Measurements from ENCODE around the gene EIF2B5. TPM values are rescaled to one million over a fixed set of nuclear protein-coding genes. Genes with fewer than 3 reads are reported as not detected.

EIF2B5 gene
- total and polyA plus RNA-seq, 9 of the 15 experiments (the other 6 are each of a cell fraction or from before 2014, with no cell fraction given) = 19.1 to 92.4 (median 74.0) TPM

DNA sequence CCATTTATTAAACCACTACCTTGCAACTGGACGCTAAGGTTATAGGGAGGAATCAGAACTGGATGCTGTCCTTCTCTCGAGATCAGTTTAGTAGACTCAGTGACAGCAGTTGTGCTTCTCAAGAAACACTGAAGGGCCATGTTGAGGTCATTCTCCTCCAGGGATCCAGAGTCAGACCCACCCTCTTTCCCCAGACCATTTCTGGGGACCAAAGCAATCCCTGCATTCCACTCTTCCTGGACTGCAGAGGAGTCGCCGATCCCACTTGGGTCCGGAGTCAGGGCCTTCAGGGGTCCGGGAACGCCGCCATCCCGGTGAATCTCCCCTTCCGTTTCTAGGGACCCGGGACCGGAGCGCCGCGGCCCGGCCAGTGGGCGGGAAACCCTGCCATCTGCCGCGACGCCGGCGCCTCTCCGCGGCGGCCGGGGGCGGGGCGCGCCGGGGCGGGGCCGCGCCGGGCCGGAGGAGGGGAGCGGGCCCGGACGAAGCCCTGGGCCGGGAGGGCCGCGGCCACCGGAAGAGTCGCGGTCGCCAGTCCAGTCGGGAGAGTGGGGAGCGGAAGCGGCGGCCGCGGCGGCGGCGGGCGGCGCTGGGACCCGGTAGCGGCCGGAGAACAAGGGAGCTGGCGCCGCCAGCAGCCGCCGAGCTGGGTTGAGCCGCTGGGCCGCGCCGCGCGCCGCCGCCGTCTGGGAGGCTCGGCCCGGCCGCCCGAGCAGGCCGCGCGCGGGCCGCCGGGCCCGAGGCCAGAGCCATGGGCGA, 19.9 kb downstream of the EIF2B5 start, which contains the start of gene DVL3 (continued):
- no peak for TF ChIP-seq SNIP1 (IDR thresholded peaks at IDR 0.05; ENCODE audit: low read depth)
- TF ChIP-seq, protein P1, sequence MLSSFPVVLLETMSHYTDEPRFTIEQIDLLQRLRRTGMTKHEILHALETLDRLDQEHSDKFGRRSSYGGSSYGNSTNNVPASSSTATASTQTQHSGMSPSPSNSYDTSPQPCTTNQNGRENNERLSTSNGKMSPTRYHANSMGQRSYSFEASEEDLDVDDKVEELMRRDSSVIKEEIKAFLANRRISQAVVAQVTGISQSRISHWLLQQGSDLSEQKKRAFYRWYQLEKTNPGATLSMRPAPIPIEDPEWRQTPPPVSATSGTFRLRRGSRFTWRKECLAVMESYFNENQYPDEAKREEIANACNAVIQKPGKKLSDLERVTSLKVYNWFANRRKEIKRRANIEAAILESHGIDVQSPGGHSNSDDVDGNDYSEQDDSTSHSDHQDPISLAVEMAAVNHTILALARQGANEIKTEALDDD (IDR thresholded peaks at IDR 0.05) = no peak
- TF ChIP-seq, protein P2, sequence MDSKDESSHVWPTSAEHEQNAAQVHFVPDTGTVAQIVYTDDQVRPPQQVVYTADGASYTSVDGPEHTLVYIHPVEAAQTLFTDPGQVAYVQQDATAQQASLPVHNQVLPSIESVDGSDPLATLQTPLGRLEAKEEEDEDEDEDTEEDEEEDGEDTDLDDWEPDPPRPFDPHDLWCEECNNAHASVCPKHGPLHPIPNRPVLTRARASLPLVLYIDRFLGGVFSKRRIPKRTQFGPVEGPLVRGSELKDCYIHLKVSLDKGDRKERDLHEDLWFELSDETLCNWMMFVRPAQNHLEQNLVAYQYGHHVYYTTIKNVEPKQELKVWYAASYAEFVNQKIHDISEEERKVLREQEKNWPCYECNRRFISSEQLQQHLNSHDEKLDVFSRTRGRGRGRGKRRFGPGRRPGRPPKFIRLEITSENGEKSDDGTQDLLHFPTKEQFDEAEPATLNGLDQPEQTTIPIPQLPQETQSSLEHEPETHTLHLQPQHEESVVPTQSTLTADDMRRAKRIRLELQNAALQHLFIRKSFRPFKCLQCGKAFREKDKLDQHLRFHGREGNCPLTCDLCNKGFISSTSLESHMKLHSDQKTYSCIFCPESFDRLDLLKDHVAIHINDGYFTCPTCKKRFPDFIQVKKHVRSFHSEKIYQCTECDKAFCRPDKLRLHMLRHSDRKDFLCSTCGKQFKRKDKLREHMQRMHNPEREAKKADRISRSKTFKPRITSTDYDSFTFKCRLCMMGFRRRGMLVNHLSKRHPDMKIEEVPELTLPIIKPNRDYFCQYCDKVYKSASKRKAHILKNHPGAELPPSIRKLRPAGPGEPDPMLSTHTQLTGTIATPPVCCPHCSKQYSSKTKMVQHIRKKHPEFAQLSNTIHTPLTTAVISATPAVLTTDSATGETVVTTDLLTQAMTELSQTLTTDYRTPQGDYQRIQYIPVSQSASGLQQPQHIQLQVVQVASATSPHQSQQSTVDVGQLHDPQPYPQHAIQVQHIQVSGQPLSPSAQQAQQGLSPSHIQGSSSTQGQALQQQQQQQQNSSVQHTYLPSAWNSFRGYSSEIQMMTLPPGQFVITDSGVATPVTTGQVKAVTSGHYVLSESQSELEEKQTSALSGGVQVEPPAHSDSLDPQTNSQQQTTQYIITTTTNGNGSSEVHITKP (IDR thresholded peaks at IDR 0.05; ENCODE audit: partially characterized antibody) = peak; percentile 27
- TF ChIP-seq ZNF354B (CRISPR knock-in tag; IDR thresholded peaks at IDR 0.05) = no peak
- no peak for TF ChIP-seq ELF2 (CRISPR knock-in tag; IDR thresholded peaks at IDR 0.05)
- TF ChIP-seq, protein P3, sequence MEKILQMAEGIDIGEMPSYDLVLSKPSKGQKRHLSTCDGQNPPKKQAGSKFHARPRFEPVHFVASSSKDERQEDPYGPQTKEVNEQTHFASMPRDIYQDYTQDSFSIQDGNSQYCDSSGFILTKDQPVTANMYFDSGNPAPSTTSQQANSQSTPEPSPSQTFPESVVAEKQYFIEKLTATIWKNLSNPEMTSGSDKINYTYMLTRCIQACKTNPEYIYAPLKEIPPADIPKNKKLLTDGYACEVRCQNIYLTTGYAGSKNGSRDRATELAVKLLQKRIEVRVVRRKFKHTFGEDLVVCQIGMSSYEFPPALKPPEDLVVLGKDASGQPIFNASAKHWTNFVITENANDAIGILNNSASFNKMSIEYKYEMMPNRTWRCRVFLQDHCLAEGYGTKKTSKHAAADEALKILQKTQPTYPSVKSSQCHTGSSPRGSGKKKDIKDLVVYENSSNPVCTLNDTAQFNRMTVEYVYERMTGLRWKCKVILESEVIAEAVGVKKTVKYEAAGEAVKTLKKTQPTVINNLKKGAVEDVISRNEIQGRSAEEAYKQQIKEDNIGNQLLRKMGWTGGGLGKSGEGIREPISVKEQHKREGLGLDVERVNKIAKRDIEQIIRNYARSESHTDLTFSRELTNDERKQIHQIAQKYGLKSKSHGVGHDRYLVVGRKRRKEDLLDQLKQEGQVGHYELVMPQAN (IDR thresholded peaks at IDR 0.05; ENCODE audit: borderline replicate concordance) = no peak
- TF ChIP-seq, protein P4, sequence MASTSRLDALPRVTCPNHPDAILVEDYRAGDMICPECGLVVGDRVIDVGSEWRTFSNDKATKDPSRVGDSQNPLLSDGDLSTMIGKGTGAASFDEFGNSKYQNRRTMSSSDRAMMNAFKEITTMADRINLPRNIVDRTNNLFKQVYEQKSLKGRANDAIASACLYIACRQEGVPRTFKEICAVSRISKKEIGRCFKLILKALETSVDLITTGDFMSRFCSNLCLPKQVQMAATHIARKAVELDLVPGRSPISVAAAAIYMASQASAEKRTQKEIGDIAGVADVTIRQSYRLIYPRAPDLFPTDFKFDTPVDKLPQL (IDR thresholded peaks at IDR 0.05; ENCODE audit: extremely low read depth, insufficient read length) = no peak
- TF ChIP-seq MYBL2 (IDR thresholded peaks at IDR 0.05; ENCODE audit: low read depth) = no peak
- no peak for TF ChIP-seq MYBL2 (CRISPR knock-in tag; IDR thresholded peaks at IDR 0.05; ENCODE audit: borderline replicate concordance)
- no peak for TF ChIP-seq ZNF316 (IDR thresholded peaks at IDR 0.05)
- peak in 1 of 2 experiments; percentile 31; a peak in 1 of 4 replicates for TF ChIP-seq MAZ (CRISPR knock-in tag; conservative IDR thresholded peaks at IDR 0.05 in 1 of 2, IDR thresholded peaks at IDR 0.05 in 1 of 2)
- TF ChIP-seq NEUROD1 (IDR thresholded peaks at IDR 0.05; ENCODE audit: borderline replicate concordance, low read depth, low read length, partially characterized antibody) = peak; percentile 51
- TF ChIP-seq ZNF143 (CRISPR knock-in tag; IDR thresholded peaks at IDR 0.05) = no peak
- TF ChIP-seq THRAP3 (IDR thresholded peaks at IDR 0.05; ENCODE audit: borderline replicate concordance) = no peak
- no peak for TF ChIP-seq ZNF830 (CRISPR knock-in tag; IDR thresholded peaks at IDR 0.05)
- 0 out of 2 replicates have a peak, but pooled peaks have one; percentile 59 for TF ChIP-seq HDAC2 (IDR thresholded peaks at IDR 0.05)
- TF ChIP-seq POU5F1 (IDR thresholded peaks at IDR 0.05; ENCODE audit: borderline replicate concordance, low read depth, low read length, partially characterized antibody) = no peak
- no peak for TF ChIP-seq PTRF (tag; IDR thresholded peaks at IDR 0.05)
- TF ChIP-seq SMARCE1 (IDR thresholded peaks at IDR 0.05) = no peak
- TF ChIP-seq GATAD2B (IDR thresholded peaks at IDR 0.05; ENCODE audit: borderline replicate concordance) = peak; percentile 86; the same call in 1 of the 2 replicates
- TF ChIP-seq MIER1 (IDR thresholded peaks at IDR 0.05; ENCODE audit: low read depth) = 0 out of 2 replicates have a peak, but pooled peaks have one; percentile 45
- TF ChIP-seq ZBTB1 (CRISPR knock-in tag; IDR thresholded peaks at IDR 0.05; ENCODE audit: borderline replicate concordance, low read depth) = peak; percentile 13; the same call in 1 of the 2 replicates
